GM19438 (cell line): ENCODE results near the gene KRT82.
"Not testable (repeated sequence)": the region's sequence is repeated elsewhere in the genome, so short reads cannot be mapped to it uniquely, and the experiment has no call there.

Experiments used
- ATAC-seq: cut with Tn5 transposase; IDR thresholded peaks from one replicate; pipeline ENCODE4 v1.9.1; 2021; ENCODE audit warnings: low read depth; ENCODE audit not compliant: unreplicated experiment

KRT82 gene

GRCh38 chr12:52405922-52406385 is at the start of gene KRT82:
Gene KRT82 (minus strand): TSS chr12:52406335. CDS start chr12:52406277, 58 bp downstream.
- no peak for ATAC-seq

DNA sequence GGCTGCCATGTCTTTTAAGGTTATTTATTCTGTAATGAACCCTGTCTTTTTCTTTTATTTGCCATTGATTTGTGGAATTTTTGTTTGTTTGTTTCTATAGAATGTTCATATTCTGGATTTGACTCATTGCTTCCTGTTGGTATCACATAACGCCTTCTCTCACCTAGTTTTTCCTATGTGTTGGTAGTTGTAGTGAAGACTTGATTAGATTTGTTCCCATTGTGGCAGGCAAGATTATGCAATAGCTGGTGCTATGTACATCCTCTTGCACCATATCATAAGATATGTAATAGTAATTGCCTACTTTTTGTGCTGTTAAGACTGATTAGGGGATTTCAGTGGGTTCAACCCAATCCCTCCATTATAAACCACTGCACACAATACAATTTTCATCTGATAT is 49.7 kb upstream of the KRT82 start:
- ATAC-seq = no peak

DNA sequence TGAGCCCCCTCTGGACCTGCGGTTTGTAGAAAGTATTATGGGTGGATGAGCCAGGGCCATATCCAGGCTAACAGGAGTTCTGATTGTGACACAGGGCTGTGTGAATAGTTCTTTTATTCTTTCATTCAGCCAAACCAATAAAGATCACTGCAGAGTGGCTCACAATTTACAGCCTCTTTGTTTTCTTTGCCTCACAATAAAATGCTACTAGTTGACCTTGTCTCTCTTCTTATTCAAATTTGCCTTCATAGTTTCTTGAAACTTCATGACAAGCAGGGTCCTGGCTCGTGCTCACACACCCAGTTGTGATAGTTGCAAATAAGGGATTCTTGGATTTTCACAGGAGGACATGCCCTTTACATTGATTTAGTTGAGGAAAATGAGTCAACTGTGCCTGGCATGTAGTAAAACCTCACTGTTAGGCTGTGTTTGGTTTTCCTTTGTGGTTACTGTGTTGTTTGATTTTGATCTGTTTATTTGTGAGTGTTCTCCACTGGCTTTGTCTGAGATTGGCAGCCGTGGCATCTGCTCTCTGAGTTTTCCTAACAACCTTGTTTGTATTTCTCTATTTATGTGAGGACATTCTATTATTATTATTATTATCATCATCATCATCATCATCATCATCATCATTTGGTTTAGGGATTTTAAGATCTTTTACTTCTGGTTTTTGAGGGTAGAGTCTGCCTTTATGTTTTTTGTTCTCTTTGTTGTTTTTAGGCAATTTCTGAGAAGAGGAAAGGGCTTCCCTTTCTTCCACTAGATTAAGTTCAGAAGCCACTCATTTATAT is 48.5 kb upstream of the KRT82 start:
- ATAC-seq = no peak

- ATAC-seq = no peak
These were observed 46.0 kb upstream of the KRT82 start, which contains the start of gene KRT6B for GRCh38 chr12:52452101-52452500. Gene KRT6B (minus strand): TSS chr12:52452146. CDS start chr12:52452078, 68 bp downstream.

DNA sequence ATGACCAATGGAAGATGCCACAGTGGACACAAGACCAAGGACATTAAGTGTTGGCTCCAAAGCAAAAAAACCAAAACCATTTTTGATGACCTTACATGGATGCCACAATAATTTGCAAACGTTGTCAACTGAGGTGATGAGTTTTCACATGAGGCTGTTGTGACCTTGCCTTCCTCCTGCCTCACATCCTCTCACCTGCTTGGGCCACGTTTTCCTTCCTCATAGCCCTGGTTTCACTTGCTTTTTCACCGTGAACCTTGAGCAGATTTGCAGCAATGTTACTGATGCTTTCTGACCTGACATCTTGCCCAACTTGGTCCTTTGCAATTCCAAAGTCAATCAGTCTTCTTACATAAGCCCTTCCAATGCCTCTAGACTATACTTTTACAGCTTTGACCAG is 42.1 kb upstream of the KRT82 start:
- no peak for ATAC-seq

DNA sequence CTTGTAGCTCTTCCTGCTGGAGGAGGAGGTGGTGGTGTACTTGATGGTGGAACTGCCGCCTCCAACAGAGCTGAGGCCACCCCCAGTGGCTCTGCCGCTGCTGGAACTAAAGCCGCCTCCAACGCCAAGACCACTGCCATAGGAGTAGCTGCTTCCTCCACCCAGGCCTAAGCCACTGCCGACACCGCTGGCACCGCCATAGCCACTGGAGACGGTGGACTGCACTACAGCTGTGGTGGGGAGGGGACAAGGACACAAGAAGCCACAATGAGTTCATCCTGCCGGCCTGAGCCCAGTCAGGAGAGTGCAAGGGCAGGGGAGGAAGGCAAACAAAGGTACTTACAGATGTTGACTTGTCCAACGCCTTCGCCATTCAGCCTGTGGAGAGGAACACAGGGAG is 41.1 kb upstream of the KRT82 start:
- ATAC-seq = not testable (repeated sequence)

DNA sequence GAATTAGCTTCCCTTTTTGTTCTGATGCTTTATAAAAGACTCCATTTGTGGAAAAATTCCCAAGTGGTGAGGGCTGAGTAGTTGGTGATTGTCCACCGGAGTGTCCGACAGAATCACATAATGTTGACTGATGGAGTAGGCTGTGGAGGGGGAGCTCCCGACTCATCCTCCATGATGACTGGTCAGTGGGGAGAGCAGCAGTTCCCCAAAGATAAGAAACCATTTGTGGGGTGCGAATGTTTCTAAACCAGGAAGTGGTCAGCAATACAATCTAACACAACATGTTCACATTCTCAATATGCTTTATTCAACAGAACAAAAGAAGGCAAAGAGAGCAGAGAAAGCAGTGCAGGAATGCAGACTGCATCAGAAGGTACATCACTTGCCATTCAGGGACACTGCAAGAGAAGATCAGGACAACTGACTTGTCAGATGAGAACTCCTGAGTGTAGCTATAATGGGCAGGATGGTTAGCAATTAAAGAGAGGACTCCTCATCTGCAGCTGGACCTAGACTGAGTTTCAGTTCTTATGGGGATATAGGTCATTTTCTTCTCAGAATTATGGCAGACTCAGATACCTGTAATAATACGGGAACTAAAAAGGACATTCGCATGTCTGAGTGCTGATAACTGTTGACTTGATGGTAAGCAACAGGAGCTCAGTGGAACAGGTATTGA is 40.4 kb upstream of the KRT82 start:
- ATAC-seq = no peak

DNA sequence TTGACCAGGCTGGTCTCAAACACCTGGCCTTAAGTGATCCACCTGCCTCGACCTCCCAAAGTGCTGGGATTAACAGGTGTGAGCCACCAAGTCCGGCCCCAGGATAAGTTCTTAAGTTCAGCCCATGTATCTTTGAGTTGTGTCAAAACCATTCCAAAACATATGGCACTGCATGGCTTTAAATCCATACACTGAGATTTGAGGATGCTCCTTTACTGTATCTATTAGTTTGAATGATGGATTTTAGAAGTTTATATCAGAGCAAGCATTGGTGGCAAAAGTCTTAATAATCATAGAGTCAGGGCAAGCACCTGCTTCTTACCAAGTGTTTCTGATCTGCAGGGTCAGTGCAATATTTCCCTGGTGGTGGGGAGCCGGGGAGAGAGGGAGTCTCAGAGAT is 39.7 kb upstream of the KRT82 start:
- ATAC-seq = no peak

GRCh38 chr12:52444647-52445595 is 38.8 kb upstream of the KRT82 start:
- ATAC-seq = no peak

GRCh38 chr12:52443966-52444365 is 37.8 kb upstream of the KRT82 start:
- ATAC-seq = no peak

GRCh38 chr12:52442600-52443061 is 36.5 kb upstream of the KRT82 start:
- ATAC-seq = no peak

GRCh38 chr12:52441320-52441911 is 35.3 kb upstream of the KRT82 start:
- ATAC-seq = no peak

DNA sequence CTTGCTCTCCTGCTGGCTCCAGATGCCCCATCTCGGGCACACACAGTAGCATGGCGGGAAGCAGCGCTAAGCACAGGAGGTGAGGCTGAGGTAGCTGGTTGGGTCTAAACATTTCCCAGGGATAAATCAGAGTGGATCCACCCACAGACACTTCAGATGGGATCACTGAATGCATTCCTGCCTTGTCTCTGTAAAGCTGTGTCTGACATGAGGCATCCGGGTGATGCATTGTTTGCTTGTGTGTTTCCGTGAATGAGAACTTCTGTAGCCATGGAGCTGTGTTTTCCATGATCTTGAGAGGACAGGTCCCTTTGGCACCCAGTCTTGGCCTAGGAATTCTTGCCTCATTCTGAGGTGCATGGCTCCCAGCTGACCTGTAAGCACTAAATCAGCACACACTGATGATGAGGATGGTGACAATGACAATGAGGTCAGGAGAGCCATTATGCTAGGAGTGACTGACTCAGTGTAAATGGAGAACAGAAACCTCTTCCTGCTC is 34.7 kb upstream of the KRT82 start:
- no peak for ATAC-seq

- no peak for ATAC-seq
These were observed 33.7 kb upstream of the KRT82 start for GRCh38 chr12:52439845-52440244.

- ATAC-seq = no peak
These were observed 33.3 kb upstream of the KRT82 start for GRCh38 chr12:52439420-52439819.

- no peak for ATAC-seq
These were observed 32.5 kb upstream of the KRT82 start for GRCh38 chr12:52438305-52439301.

DNA sequence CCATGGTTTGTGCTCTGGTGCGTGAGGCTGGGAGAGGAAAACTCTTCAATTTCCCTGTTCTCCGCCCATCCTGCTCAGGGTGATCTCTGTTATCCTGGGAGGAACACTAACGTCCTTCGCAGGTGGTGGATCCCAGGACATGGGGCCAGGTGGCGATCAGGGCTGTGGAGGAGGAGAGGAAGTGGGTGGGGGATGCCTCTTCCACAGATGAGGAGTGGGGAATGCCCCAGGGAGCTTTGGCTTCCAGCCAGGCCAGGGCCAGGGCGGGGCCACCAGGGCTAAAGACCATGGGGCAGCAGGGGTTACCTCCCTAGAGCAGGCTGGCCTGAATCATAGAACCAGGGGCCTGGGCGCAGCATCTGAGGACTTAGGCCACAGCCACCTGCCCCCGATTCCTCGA is 31.4 kb upstream of the KRT82 start:
- ATAC-seq = no peak

GRCh38 chr12:52436828-52437474 is 30.8 kb upstream of the KRT82 start:
- ATAC-seq = no peak
